ENCODE data around the gene RUVBL2.

DNA sequence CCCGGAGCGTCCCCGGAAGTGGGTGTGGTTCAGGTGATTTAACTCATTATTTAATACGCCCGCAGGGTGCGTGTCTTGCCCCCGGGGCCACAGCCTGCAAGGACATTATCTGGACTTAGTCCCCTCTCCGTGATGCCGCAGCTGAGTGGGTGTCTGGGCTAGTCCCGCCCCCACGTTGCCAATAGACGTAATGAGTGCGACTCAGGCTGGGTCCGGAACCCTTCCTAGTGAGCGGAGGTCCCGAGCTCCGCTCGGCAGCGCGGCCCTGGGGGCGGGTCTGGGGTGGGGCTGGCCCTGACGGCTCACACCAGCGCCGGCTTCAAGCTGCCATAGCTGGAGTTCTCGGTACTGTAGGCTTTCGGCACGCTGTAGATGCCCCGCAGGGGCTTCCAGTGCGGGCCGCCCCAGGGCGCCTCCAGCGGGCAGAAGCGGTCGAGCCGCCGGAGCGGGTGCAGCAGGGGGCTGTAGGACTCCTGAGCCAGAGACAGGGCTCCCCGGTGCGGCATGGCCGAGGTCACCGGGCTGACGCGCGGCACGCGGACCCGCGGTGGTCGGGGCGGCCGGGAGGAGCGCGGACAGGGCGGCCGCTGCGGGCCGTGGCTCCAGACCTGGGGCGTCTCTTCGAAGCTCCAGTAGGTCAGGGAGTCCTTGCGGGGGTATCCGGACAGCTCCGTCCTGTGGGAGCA is 24.1 kb downstream of the RUVBL2 start:
- TF ChIP-seq POLR2A (IDR thresholded peaks at IDR 0.05; ENCODE audit: low read length) (peak; percentile 34), GATA1 (IDR thresholded peaks at IDR 0.05; ENCODE audit: low read depth, low read length) (no peak)

Data from erythroblast (primary cell).